GM21723 (cell line): ENCODE data around the gene GET3.

ENCODE experiments used
- ATAC-seq: cut with Tn5 transposase; IDR thresholded peaks from one replicate; pipeline ENCODE4 v1.9.1; 2021; ENCODE audit warnings: mild to moderate bottlenecking, moderate library complexity; ENCODE audit not compliant: unreplicated experiment

GET3 gene

GRCh38 chr19:12778017-12778904 is 41.0 kb downstream of the GET3 start:
- no peak for ATAC-seq

GRCh38 chr19:12778905-12779161 is 41.5 kb downstream of the GET3 start:
- ATAC-seq, result no peak

DNA sequence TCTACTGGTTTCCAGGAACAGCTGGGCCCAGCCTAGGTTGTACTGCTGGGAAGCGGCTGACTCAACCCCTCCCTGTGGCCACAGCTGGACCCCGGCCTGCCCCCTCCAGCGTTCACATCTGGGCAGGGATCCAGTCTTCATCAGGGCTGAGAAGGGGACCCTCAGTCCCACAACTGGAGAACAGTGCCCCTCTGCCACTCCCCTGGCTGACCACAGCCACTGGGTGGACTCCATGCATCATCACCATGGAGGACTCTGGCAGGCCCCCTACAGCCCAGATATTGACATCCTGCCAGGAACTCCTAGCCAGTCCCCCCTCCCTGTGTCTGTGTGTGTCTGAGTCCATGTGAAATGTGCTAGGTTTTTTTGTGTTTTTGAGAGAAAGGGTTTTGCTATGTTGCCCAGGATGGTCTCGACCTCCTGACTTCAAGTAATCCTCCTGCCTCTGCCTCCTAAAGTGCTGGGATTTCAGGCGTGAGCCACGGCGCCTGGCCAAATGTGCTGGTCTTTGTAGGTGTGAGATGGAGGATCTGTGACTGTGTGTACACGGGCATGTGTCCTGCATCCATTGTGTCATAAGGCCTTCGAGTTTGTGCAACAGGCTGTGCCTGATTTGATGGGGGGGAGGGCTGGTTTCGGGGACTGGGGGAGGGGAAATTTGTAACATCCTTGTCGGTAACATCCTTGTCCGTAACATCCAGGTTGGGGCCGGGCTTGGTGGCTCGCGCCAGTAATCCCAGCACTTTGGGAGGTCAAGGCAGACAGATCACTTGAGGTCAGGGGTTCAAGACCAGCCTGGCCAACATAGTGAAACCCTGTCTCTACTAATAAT is 42.1 kb downstream of the GET3 start:
- no peak for ATAC-seq

- ATAC-seq, result no peak
These were observed 44.8 kb downstream of the GET3 start for GRCh38 chr19:12782174-12782423.

DNA sequence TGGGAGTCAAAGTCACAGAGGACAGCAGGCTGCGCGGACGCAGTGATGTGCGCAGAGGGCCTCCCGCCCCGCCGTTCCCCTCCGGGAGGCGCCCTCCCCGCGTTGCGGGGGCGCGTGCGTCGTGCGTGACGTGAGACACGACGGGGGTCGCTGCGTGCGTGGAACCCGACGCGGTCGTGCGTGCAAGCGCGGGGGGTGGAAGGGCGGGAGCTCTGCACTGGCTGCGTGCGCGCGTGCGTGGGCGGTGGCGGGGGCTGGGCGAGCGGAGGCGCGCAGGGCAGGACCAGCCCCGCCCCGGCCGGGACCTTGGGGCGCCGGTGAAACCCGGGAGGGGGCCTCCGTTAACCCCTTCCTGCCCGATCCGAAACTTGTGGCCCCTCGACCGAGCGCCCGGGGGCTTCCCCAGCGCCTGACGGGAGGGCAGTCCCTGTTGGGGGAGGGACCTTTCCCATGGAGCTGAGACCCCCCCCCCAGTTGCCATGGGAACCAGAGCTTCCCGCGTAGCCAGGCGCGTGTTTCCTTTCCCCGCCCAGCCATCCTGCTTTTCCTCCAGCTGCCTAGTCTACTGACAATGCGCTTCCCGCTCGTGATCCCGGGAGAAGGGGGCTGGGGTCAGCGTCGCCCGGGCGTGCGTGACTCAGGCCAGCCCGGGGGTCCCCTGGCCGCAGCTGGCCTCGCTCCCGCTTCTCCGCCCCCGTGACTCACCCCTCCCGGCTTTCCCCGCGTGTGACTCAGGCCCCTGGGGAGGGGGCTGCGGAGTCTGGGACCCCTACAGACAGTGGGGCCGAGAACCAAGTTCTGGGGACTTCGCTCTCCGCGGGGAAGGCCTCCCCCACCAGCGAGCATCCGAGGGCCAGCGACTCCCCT is 45.4 kb downstream of the GET3 start:
- ATAC-seq, result no peak

DNA sequence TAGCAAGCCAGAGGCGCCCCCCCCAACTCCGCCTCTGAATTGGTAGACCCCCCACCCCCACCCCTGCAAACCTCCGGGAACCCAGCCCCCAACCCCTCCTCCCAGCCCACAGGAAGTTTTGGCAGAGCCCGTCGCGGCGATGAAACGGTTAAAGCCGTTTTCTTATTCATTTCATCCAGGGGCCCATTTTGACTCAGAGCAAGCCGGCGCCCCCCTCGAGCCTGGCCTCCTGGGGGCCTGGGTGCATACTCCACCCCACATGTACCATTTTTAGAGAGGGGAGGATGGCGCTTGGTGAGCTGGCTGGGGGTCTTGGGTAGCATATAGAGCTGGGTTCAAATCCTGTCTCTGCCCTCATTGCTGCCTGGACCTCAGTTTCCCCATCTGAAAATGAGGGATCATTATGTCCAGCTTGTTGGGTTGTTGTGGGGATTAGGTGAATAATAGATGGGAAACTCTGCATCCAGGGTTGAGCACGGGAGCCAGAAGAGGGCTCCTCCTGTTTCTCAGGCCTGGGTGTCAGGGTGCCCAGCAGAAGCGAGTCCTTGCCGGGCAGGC is 46.1 kb downstream of the GET3 start:
- no peak for ATAC-seq

DNA sequence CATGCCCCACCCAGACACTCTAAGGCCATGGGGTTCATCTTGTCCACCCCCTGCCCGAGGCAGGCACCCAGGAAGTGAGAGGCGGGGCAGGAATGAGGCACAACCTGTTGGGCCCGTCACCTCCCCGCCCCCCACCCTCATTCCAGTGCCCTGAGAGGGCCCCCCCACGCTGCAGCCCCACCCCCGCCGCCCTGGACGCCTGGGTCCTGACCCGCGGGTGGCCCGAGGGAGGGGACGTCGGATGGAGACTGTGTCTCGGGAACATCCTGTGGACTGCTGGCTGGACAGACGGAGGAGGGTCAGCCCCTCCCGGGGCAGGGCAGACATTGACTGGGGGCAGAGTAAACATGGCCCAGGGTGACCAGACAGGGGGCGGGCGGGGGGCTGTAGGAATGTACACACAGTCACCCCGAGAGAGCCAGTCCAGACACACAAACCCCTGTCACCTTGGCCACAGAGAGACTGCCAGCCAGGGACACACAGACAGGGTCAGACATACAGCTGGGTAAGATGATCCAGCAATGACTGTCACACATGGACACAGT is 46.6 kb downstream of the GET3 start:
- ATAC-seq, result no peak

GRCh38 chr19:12784394-12784870 is 47.1 kb downstream of the GET3 start:
- no peak for ATAC-seq

GRCh38 chr19:12784871-12785430 is 47.7 kb downstream of the GET3 start:
- ATAC-seq, result no peak

- no peak for ATAC-seq
These were observed 48.2 kb downstream of the GET3 start for GRCh38 chr19:12785431-12786031.

- no peak for ATAC-seq
These were observed 49.0 kb downstream of the GET3 start for GRCh38 chr19:12786141-12786870.

- no peak for ATAC-seq
These were observed 49.7 kb downstream of the GET3 start for GRCh38 chr19:12786952-12787351.

DNA sequence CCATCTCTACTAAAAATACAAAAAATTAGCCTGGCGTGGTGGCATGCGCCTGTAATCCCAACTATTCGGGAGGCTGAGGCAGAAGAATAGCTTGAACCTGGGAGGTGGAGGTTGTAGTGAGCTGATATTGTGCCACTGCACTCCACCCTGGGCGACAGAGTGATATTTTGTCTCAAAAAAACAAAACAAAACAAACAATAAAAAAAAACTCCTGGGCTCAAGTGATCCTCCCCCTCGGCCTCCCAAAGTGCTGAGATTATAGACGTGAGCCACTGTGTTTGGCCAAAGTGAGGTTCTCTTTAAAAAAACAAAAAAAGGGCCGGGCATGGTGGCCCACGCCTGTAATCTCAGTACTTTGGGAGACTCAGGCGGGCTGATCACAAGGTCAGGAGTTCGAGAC is 50.2 kb downstream of the GET3 start:
- ATAC-seq, result no peak

- ATAC-seq, result no peak
These were observed 50.9 kb downstream of the GET3 start for GRCh38 chr19:12788042-12788681.

DNA sequence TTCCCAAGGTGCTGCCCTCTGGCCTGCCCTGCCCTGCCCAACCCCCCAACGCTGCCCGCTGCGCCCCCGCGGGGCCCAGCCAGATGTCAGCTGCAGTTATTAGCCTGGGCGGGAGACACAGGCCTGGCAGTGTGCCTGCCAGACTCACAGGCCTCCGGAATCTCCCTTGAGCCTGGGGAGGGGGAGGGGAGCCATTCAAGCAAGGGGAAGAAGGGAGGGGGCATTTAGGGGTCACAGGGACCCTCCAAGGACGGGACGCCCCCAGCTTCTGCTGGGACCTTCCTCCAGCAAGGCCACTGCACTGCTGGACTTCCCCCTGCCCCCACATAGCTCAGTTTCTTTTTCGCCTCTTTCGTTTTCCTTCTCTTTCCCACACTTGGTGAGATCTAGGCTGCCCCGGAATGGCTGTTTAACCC is 51.4 kb downstream of the GET3 start:
- no peak for ATAC-seq

DNA sequence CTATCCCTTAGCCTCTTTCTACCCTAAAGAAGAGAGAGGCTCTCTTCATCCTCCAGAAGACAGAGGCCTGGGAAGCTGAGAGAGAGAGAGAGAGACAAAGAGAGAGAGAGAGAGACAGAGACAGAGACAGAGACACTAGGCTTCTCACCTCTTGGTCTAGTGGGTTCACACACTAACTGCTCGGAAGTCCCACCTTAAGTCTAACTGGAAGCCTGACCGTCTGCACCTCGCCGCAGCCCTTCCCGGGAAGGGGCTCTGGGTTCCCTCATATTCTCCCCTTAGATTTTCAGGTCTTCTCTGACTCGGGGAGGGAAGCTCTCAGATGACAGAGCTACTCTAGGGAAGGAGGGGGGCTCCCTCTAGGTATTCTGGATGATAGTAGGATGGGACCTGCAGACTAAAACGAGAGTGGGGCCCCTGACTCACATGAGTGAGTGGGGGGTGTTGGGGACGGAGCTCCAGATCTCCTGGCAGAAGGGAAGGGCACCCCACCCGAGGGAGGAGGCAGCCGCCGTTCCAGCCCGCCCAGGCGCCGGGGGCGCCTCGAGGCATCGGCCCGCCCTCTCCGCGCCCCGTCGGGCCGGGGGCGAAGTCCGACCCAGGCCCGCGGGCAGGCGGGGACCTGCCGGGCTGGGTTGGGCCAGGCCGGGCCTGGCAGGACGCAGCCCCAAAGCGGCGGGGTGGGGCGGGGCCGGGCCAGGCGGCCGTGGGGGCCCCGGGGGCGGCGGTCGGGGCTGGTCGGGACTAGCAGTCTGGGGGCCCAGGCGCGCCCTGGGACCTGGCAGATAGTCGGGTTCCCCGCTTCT is 52.0 kb downstream of the GET3 start:
- ATAC-seq, result no peak

- ATAC-seq, result peak; percentile 40
These were observed 52.8 kb downstream of the GET3 start for GRCh38 chr19:12789904-12790619.
